AG10803 (cell line): ENCODE measurements around the gene FYB2.

Experiments
- DNase-seq: peaks from one replicate; pipeline ENCODE4 v3.0.0; 2010; ENCODE audit warnings: low read depth
- H3K4me3 ChIP-seq: 2 replicates; pipeline ENCODE4 v1.5.1; 2011; ENCODE audit warnings: mild to moderate bottlenecking, low read length, control low read depth
- CTCF ChIP-seq: conservative IDR thresholded peaks from 2 replicates; pipeline ENCODE4 v1.5.1; 2011; ENCODE audit warnings: mild to moderate bottlenecking, low read length, control low read depth, inconsistent platforms

FYB2 gene

GRCh38 chr1:56715156-56715555 lies 104.0 kb downstream of the FYB2 start:
- H3K4me3 ChIP-seq: no peak overlapping the region
- TF ChIP-seq CTCF: no peak
- DNase-seq: peak; percentile 45

GRCh38 chr1:56713112-56713511 lies 106.1 kb downstream of the FYB2 start:
- DNase-seq: no peak
- TF ChIP-seq CTCF: no peak
- no peak overlapping the region for H3K4me3 ChIP-seq

GRCh38 chr1:56712150-56712549 lies 107.1 kb downstream of the FYB2 start:
- no peak for TF ChIP-seq CTCF
- DNase-seq: no peak
- no peak overlapping the region for H3K4me3 ChIP-seq

GRCh38 chr1:56710646-56711045 lies 108.6 kb downstream of the FYB2 start:
- no peak for TF ChIP-seq CTCF
- no peak overlapping the region for H3K4me3 ChIP-seq
- peak; percentile 73 for DNase-seq

- TF ChIP-seq CTCF: no peak
- DNase-seq: no peak
- no peak overlapping the region for H3K4me3 ChIP-seq
These were observed 109.2 kb downstream of the FYB2 start for GRCh38 chr1:56709995-56710394.

GRCh38 chr1:56709269-56709880 lies 109.8 kb downstream of the FYB2 start:
- no peak overlapping the region for H3K4me3 ChIP-seq
- peak; percentile 67 for DNase-seq
- TF ChIP-seq CTCF: peak; percentile 54

- TF ChIP-seq CTCF: no peak
- DNase-seq: no peak
- no peak overlapping the region for H3K4me3 ChIP-seq
These were observed 111.8 kb downstream of the FYB2 start for GRCh38 chr1:56707379-56707778.
